ENCODE measurements around the gene USP15. TPM values are rescaled to one million over a fixed set of nuclear protein-coding genes. Genes with fewer than 3 reads are reported as not detected.
A peak's percentile ranks its signal among the peaks of the same experiment; 100 is the strongest.

USP15 gene
- 51.5 TPM for polyA plus RNA-seq (2012; ENCODE audit: insufficient read depth, insufficient read length, low read depth)

DNA sequence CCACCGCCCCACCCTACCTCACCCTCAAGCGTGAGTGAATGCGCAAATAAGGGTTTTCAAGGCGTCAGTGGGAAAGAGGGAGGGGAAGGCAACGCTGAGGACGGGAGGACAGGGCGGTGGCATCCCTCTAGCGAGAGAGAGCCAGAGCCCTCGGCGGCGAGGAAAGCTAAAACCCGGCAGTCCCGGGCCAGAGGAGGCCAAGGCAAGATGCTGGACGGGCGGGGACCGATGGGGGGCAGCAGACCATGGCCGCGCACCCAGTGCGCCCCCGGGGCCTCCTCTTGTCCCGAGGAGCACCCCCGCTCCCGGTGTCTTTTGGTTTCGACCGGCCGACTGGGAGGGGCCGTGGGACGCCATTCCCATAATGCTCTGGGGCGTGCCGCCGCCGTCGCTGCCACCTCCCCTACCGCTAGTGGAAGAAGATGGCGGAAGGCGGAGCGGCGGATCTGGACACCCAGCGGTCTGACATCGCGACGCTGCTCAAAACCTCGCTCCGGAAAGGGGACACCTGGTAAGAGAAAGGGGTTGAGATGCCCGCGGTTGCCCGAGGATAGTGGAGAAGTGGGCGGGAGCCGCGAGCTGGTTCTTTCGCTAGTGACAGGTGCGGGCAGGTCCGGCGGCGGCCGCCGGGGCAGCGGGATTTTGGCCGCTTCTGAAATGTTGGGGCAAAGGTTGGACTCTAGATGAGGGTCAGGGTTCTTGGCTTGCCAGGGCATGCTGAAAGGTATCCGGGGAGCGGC, at the start of gene USP15:
Gene USP15 (plus strand): TSS at position 412 of the 740 bp plus-strand sequence. CDS start 11 bp downstream, at position 423.
- peak; percentile 97 for DNase-seq
- Histone ChIP-seq H3K9me3 (no peaks in the 10 kb centered on the region), H3K4me3 (ENCODE audit: low read depth, low read length) (peak within 1 kb of the TSS; percentile 100), H3K36me3 (no peaks in the 10 kb centered on the region), H3K27me3 (no peaks in the 10 kb centered on the region), H3K4me1 (no peaks in the 10 kb centered on the region)
- TF ChIP-seq, protein P1, sequence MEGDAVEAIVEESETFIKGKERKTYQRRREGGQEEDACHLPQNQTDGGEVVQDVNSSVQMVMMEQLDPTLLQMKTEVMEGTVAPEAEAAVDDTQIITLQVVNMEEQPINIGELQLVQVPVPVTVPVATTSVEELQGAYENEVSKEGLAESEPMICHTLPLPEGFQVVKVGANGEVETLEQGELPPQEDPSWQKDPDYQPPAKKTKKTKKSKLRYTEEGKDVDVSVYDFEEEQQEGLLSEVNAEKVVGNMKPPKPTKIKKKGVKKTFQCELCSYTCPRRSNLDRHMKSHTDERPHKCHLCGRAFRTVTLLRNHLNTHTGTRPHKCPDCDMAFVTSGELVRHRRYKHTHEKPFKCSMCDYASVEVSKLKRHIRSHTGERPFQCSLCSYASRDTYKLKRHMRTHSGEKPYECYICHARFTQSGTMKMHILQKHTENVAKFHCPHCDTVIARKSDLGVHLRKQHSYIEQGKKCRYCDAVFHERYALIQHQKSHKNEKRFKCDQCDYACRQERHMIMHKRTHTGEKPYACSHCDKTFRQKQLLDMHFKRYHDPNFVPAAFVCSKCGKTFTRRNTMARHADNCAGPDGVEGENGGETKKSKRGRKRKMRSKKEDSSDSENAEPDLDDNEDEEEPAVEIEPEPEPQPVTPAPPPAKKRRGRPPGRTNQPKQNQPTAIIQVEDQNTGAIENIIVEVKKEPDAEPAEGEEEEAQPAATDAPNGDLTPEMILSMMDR (IDR thresholded peaks at IDR 0.05; ENCODE audit: low read depth, low read length) = peak; percentile 74

DNA sequence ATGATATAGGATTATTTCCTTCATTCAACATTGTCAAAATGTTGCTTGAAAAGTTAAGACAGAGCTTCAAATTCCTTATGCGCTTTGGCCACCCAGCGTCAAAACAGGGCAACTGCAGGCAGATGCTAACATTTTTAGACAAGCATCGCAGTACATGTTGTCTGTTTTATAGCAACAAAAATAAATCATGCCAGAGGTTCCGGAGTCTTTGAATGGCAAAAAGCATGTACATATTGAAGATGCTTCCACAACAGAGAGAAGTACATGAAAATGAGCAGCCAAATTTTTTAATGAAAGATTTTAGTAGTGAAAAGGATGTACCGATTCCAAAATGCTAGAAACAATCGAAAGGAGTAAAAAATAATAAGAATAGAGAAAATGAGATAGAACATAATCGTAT, 49.8 kb upstream of the USP15 start:
- no peaks in the 10 kb centered on the region for H3K9me3 ChIP-seq
- peaks cover 9% of the 10 kb centered on the region; the same call in 1 of the 2 replicates for H3K4me1 ChIP-seq
- H3K36me3 ChIP-seq = no peaks in the 10 kb centered on the region
- TF ChIP-seq, protein P1 (IDR thresholded peaks at IDR 0.05; ENCODE audit: low read depth, low read length) = peak; percentile 90
- DNase-seq = peak; percentile 54
- no peaks in the 10 kb centered on the region for H3K27me3 ChIP-seq
- H3K4me3 ChIP-seq (ENCODE audit: low read depth, low read length) = peak overlapping the region; percentile 29; the same call in 1 of the 2 replicates

DNA sequence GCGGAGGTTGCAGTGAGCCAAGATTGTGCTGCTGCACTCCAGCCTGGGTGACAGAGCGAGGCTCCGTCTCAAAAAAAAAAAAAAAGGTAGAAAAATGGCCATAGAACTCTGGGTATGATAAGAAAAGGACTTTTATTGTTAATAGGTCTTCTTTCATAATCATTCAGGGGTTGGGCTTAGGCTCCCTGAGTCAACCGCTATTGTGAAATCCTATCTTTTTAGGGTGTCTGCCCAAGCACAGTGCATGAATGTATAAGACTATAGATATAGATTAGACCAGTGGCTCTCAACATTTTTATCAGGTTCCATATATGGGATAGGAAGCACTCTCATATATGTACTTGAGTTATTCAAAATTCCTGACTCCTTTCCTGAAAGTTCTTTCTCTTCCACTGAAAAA, 48.7 kb upstream of the USP15 start:
- Histone ChIP-seq H3K9me3 (no peaks in the 10 kb centered on the region), H3K27me3 (no peaks in the 10 kb centered on the region), H3K36me3 (no peaks in the 10 kb centered on the region), H3K4me3 (ENCODE audit: low read depth, low read length) (no peak overlapping the region), H3K4me1 (peaks cover 9% of the 10 kb centered on the region; the same call in 1 of the 2 replicates)
- TF ChIP-seq, protein P1 (IDR thresholded peaks at IDR 0.05; ENCODE audit: low read depth, low read length) = no peak
- no peak for DNase-seq

DNA sequence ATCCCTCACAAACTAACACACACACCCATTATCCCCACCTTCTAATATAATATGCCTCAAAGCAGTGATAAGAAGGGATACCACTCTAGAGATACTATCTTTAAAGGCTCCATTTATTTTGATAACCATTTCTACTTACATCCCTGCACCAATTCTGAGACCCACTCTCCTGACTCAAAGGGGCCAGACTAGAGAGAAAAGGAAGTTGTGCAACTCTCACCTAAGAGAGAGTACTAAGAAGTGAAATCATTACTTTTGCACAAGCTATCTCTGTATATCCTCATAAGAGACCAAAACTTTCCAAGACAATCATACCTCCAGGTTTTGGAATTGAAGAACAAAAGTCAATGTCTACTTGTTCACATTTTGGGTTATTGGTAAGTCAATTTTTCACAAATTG, 45.4 kb upstream of the USP15 start:
- DNase-seq = no peak
- no peaks in the 10 kb centered on the region for H3K27me3 ChIP-seq
- H3K9me3 ChIP-seq = no peaks in the 10 kb centered on the region
- TF ChIP-seq, protein P1 (IDR thresholded peaks at IDR 0.05; ENCODE audit: low read depth, low read length) = no peak
- no peaks in the 10 kb centered on the region for H3K36me3 ChIP-seq
- peaks cover 9% of the 10 kb centered on the region; the same call in 1 of the 2 replicates for H3K4me1 ChIP-seq
- H3K4me3 ChIP-seq (ENCODE audit: low read depth, low read length) = no peak overlapping the region

DNA sequence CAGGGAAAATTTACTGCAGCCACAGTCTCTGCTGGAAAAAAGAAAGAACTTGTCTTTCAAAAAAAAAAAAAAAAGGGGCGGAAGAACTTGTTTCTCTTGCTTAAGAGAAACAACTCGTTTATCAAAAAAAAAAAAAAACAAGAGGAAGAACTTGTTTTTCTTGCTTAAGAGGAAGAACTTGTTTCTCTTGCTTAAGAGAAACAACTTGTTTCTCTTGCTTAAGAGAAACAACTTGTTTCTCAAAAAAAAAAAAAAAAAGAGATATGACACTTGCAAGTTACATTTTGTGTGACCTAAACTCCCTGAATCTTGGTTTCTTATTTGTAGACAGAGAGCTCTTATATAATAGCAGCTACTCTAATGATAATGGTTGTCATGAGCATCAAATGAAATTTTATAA, 44.7 kb upstream of the USP15 start:
- Histone ChIP-seq H3K27me3 (no peaks in the 10 kb centered on the region), H3K36me3 (no peaks in the 10 kb centered on the region), H3K4me3 (ENCODE audit: low read depth, low read length) (no peak overlapping the region), H3K9me3 (no peaks in the 10 kb centered on the region), H3K4me1 (peaks cover 9% of the 10 kb centered on the region; the same call in 1 of the 2 replicates)
- TF ChIP-seq, protein P1 (IDR thresholded peaks at IDR 0.05; ENCODE audit: low read depth, low read length) = no peak
- no peak for DNase-seq

All from BE2C (cell line).